ENCODE measurements around the gene PAPOLB.

Gene PAPOLB

DNA sequence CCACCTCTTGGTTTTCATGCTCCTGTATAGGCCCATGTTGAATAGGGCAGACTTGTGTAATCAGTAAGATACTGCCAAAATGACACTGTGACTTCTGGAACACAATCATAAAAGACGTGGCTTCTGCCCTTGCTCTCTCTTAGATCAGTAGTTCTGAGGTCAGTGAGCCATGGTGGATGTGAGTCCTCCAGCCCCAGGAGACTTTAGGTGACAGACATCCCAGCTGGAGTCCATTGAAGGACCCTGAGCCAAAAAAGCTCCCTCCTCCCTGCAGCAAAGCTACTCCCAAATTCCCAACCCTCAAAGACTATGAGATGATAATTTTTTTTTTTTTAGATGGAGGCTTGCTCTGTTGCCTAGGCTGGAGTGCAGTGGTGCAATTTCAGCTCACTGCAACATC, 24.8 kb upstream of the PAPOLB start:
- Histone ChIP-seq H3K9ac (ENCODE audit: low read length) (no peak overlapping the region), H3K4me1 (ENCODE audit: control insufficient read depth, low read depth, low read length) (peaks cover 3% of the 10 kb centered on the region), H3K27ac (ENCODE audit: low read length) (no peak overlapping the region), H3K4me3 (ENCODE audit: low read length) (no peak overlapping the region), H3K27me3 (ENCODE audit: control insufficient read depth, insufficient read depth, low read length) (peaks cover 12% of the 10 kb centered on the region), H3K9me3 (ENCODE audit: control insufficient read depth, low read depth, low read length) (no peaks in the 10 kb centered on the region), H3K36me3 (ENCODE audit: control insufficient read depth, low read depth, low read length) (no peaks in the 10 kb centered on the region)

DNA sequence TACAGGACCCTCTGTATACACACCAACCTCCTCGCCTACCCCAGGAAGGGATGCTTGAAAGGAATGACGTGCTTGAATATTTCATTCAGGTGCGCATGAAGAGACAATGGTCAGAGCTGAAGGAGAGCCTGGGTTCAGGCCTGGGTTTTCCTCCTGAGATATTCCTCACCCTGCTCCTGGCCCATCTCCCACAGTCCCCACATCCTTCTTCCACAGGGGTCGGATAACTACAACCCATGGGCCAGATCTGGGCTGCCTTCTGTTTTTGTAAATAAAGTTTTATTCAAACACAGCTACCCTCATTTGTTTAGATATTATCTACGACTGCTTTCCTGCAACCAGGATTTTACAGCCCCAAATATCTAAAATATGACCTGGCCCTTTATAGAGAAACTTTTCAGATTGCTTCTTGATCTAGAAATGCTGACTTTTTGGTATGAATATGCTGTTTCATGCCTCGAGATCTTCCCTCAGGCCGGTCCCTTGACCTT, 23.5 kb upstream of the PAPOLB start:
- peaks cover 3% of the 10 kb centered on the region for H3K4me1 ChIP-seq (ENCODE audit: control insufficient read depth, low read depth, low read length)
- H3K27ac ChIP-seq (ENCODE audit: low read length): no peak overlapping the region
- no peaks in the 10 kb centered on the region for H3K9me3 ChIP-seq (ENCODE audit: control insufficient read depth, low read depth, low read length)
- no peak overlapping the region for H3K9ac ChIP-seq (ENCODE audit: low read length)
- H3K4me3 ChIP-seq (ENCODE audit: low read length): no peak overlapping the region
- peaks cover 14% of the 10 kb centered on the region for H3K27me3 ChIP-seq (ENCODE audit: control insufficient read depth, insufficient read depth, low read length)
- no peaks in the 10 kb centered on the region for H3K36me3 ChIP-seq (ENCODE audit: control insufficient read depth, low read depth, low read length)

- no peak overlapping the region for H3K4me3 ChIP-seq (ENCODE audit: low read length)
- peaks cover 3% of the 10 kb centered on the region for H3K4me1 ChIP-seq (ENCODE audit: control insufficient read depth, low read depth, low read length)
- H3K36me3 ChIP-seq (ENCODE audit: control insufficient read depth, low read depth, low read length): no peaks in the 10 kb centered on the region
- no peak overlapping the region for H3K27ac ChIP-seq (ENCODE audit: low read length)
- peaks cover 14% of the 10 kb centered on the region for H3K27me3 ChIP-seq (ENCODE audit: control insufficient read depth, insufficient read depth, low read length)
- no peak overlapping the region for H3K9ac ChIP-seq (ENCODE audit: low read length)
- H3K9me3 ChIP-seq (ENCODE audit: control insufficient read depth, low read depth, low read length): no peaks in the 10 kb centered on the region
Observed at GRCh38 chr7:4884164-4884563, 22.3 kb upstream of the PAPOLB start.

GRCh38 chr7:4883372-4884144, 21.7 kb upstream of the PAPOLB start, which contains the start of gene RADIL:
RADIL (minus strand) TSS chr7:4883716; CDS start chr7:4878139, 5,577 bp downstream.
- H3K27me3 ChIP-seq (ENCODE audit: control insufficient read depth, insufficient read depth, low read length): peaks cover 14% of the 10 kb centered on the region
- peaks cover 3% of the 10 kb centered on the region for H3K4me1 ChIP-seq (ENCODE audit: control insufficient read depth, low read depth, low read length)
- no peak within 1 kb of the TSS for H3K27ac ChIP-seq (ENCODE audit: low read length)
- H3K36me3 ChIP-seq (ENCODE audit: control insufficient read depth, low read depth, low read length): no peaks in the 10 kb centered on the region
- no peaks in the 10 kb centered on the region for H3K9me3 ChIP-seq (ENCODE audit: control insufficient read depth, low read depth, low read length)
- peak within 1 kb of the TSS; percentile 50 for H3K9ac ChIP-seq (ENCODE audit: low read length)
- H3K4me3 ChIP-seq (ENCODE audit: low read length): peak within 1 kb of the TSS; percentile 53

- H3K27ac ChIP-seq (ENCODE audit: low read length): no peak overlapping the region
- no peaks in the 10 kb centered on the region for H3K36me3 ChIP-seq (ENCODE audit: control insufficient read depth, low read depth, low read length)
- peak overlapping the region; percentile 53 for H3K4me3 ChIP-seq (ENCODE audit: low read length)
- H3K9me3 ChIP-seq (ENCODE audit: control insufficient read depth, low read depth, low read length): no peaks in the 10 kb centered on the region
- peaks cover 14% of the 10 kb centered on the region for H3K27me3 ChIP-seq (ENCODE audit: control insufficient read depth, insufficient read depth, low read length)
- peaks cover 3% of the 10 kb centered on the region for H3K4me1 ChIP-seq (ENCODE audit: control insufficient read depth, low read depth, low read length)
- peak overlapping the region; percentile 50 for H3K9ac ChIP-seq (ENCODE audit: low read length)
Observed at GRCh38 chr7:4883033-4883371, 21.2 kb upstream of the PAPOLB start.

DNA sequence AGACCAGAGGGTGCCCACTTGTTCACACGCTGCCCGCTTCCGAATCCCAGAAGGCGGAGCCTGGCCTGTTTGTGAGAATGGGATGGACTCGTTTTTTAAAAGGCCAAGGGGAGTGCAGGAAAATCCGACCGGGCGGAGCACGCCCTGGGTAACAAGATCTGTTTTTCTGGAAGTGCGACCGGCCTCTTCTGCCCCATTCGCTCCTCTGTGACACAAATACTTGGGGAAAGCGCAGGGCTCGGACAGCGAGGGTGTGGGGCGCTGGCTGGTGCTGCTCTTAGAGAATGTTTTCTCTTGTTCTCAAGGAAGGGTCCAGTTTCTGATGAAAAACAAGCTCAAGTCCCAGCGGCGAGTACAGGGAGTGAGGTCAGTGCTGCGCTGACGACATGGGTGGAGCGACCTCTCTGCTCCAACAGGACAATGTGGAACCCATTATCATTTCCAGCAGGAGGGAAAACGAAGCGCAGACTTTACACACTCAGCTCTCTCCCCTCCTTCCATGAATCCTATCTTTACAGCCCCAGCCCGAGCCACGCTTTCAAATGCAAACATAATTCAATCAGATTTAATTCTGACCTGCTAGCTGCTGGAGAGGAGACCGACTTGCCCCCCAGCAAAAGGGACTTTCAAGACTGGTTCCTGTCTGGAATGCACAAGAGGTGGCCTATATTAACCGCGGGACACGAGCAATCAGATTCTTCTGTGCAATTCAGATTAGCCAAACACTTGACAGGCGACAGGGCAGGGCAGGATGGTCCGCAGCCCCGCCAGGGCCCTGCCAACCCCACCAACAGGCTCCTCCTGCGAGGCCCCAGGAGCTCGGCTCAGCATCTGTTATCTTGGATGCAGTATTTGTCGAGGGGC, 20.6 kb upstream of the PAPOLB start:
- Histone ChIP-seq H3K36me3 (ENCODE audit: control insufficient read depth, low read depth, low read length) (no peaks in the 10 kb centered on the region), H3K9ac (ENCODE audit: low read length) (peak overlapping the region; percentile 50), H3K27ac (ENCODE audit: low read length) (no peak overlapping the region), H3K4me1 (ENCODE audit: control insufficient read depth, low read depth, low read length) (peaks cover 3% of the 10 kb centered on the region), H3K9me3 (ENCODE audit: control insufficient read depth, low read depth, low read length) (no peaks in the 10 kb centered on the region), H3K4me3 (ENCODE audit: low read length) (peak overlapping the region; percentile 53), H3K27me3 (ENCODE audit: control insufficient read depth, insufficient read depth, low read length) (peaks cover 14% of the 10 kb centered on the region)

DNA sequence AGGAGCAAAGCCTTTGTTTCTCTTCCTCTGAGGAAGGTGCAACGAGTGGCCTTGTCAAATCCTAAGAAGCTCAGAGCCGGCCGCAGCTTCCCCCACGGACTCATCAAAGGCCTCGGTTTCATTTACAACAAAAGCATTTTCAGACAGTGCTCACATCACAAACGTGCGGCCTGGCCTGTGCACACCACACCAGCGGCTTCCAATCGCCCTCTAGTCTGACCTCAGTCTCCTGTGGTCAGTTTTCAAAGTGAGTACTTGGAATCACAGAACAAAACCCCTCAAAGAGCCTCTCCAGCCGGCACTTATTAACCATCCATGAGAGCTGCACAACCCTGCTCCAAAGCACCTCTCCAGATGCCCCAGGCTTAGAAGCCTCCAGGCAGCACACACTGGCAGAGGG, 18.4 kb upstream of the PAPOLB start:
- H3K27ac ChIP-seq (ENCODE audit: low read length): no peak overlapping the region

GRCh38 chr7:4879396-4880081, 17.7 kb upstream of the PAPOLB start:
- Histone ChIP-seq H3K36me3 (ENCODE audit: control insufficient read depth, low read depth, low read length) (no peaks in the 10 kb centered on the region), H3K4me3 (ENCODE audit: low read length) (no peak overlapping the region), H3K4me1 (ENCODE audit: control insufficient read depth, low read depth, low read length) (peaks cover 3% of the 10 kb centered on the region), H3K9ac (ENCODE audit: low read length) (no peak overlapping the region), H3K27ac (ENCODE audit: low read length) (no peak overlapping the region), H3K9me3 (ENCODE audit: control insufficient read depth, low read depth, low read length) (no peaks in the 10 kb centered on the region), H3K27me3 (ENCODE audit: control insufficient read depth, insufficient read depth, low read length) (peaks cover 14% of the 10 kb centered on the region)

More for the DNA sequence above, 18.4 kb upstream of the PAPOLB start:
- Histone ChIP-seq H3K9me3 (ENCODE audit: control insufficient read depth, low read depth, low read length) (no peaks in the 10 kb centered on the region), H3K9ac (ENCODE audit: low read length) (no peak overlapping the region), H3K36me3 (ENCODE audit: control insufficient read depth, low read depth, low read length) (no peaks in the 10 kb centered on the region), H3K4me1 (ENCODE audit: control insufficient read depth, low read depth, low read length) (peaks cover 3% of the 10 kb centered on the region), H3K27me3 (ENCODE audit: control insufficient read depth, insufficient read depth, low read length) (peaks cover 14% of the 10 kb centered on the region), H3K4me3 (ENCODE audit: low read length) (no peak overlapping the region)

- Histone ChIP-seq H3K4me3 (ENCODE audit: low read length) (no peak overlapping the region), H3K9ac (ENCODE audit: low read length) (no peak overlapping the region), H3K9me3 (ENCODE audit: control insufficient read depth, low read depth, low read length) (no peaks in the 10 kb centered on the region), H3K27ac (ENCODE audit: low read length) (no peak overlapping the region), H3K27me3 (ENCODE audit: control insufficient read depth, insufficient read depth, low read length) (peaks cover 14% of the 10 kb centered on the region), H3K4me1 (ENCODE audit: control insufficient read depth, low read depth, low read length) (peaks cover 3% of the 10 kb centered on the region), H3K36me3 (ENCODE audit: control insufficient read depth, low read depth, low read length) (no peaks in the 10 kb centered on the region)
Observed at GRCh38 chr7:4878336-4879335, 16.8 kb upstream of the PAPOLB start.

GRCh38 chr7:4876586-4876985, 14.8 kb upstream of the PAPOLB start:
- peaks cover 5% of the 10 kb centered on the region for H3K4me1 ChIP-seq (ENCODE audit: control insufficient read depth, low read depth, low read length)

More at GRCh38 chr7:4876586-4876985, 14.8 kb upstream of the PAPOLB start:
- Histone ChIP-seq H3K27ac (ENCODE audit: low read length) (no peak overlapping the region), H3K27me3 (ENCODE audit: control insufficient read depth, insufficient read depth, low read length) (peaks cover under 1% of the 10 kb centered on the region), H3K9ac (ENCODE audit: low read length) (no peak overlapping the region), H3K36me3 (ENCODE audit: control insufficient read depth, low read depth, low read length) (no peaks in the 10 kb centered on the region), H3K9me3 (ENCODE audit: control insufficient read depth, low read depth, low read length) (no peaks in the 10 kb centered on the region), H3K4me3 (ENCODE audit: low read length) (no peak overlapping the region)
